Measurements from ENCODE around the gene RAB30. TPM values are rescaled to one million over a fixed set of nuclear protein-coding genes. Genes with fewer than 3 reads are reported as not detected.

The RAB30 gene
- total and polyA plus RNA-seq, 9 of the 15 experiments (the other 6 are each of a cell fraction or from before 2014, with no cell fraction given): 0.29 to 1.3 (median 1.0) TPM

- no peak overlapping the region for H3K9ac ChIP-seq (ENCODE audit: insufficient read depth in 1 of 2, low read depth in 2 of 2, low read length in 2 of 2)
- no peak for DNase-seq (ENCODE audit: extremely low read depth in 1 of 4, low spot score in 3 of 4)
- H3K9me1 ChIP-seq (ENCODE audit: control insufficient read depth, insufficient read depth, low read length): no peaks in the 10 kb centered on the region
- H4K20me1 ChIP-seq (replicated peaks; ENCODE audit: control insufficient read depth, insufficient read depth, low read length): no peaks in the 10 kb centered on the region; the same call in 1 of the 2 replicates
- H3K79me2 ChIP-seq (ENCODE audit: control insufficient read depth, insufficient read depth, low read length): no peaks in the 10 kb centered on the region
- H3K36me3 ChIP-seq (ENCODE audit: control insufficient read depth, insufficient read depth, low read length): no peaks in the 10 kb centered on the region
- BruUV-seq (replicated peaks): no TSS peak
- H3K9me3 ChIP-seq (replicated peaks; ENCODE audit: control insufficient read depth, insufficient read depth, low read depth, low read length): no peaks in the 10 kb centered on the region
- ATAC-seq: peak; percentile 18; the same call in 2 of the 3 replicates
- no peak for FAIRE-seq
- ChIA-PET CTCF (ENCODE audit: low intra/inter-chr PET ratio) (no interaction called here), POLR2A (interaction anchor here (1.5 kb wide), 1 partner anchor 65 kb away, joined by 3 read pairs; no protein-coding TSS in a partner anchor)
- H3K4me3 ChIP-seq: no peak overlapping the region
- H3K4me1 ChIP-seq (replicated peaks in 1 of 2; ENCODE audit: control insufficient read depth in 2 of 2, insufficient read depth in 2 of 2, low read length in 2 of 2): peaks cover 4 to 7% of the 10 kb centered on the region in 2 experiments; a peak in 3 of 5 replicates
- H3K4me2 ChIP-seq (ENCODE audit: insufficient read depth, low read length): no peak overlapping the region
- H3K27ac ChIP-seq (ENCODE audit: extremely low read depth, low read depth, low read length): no peak overlapping the region
- H2AFZ ChIP-seq (ENCODE audit: low read depth, low read length): no peak overlapping the region
- no peaks in the 10 kb centered on the region; a peak in 1 of 5 replicates for H3K27me3 ChIP-seq (ENCODE audit: control insufficient read depth in 2 of 2, insufficient read depth in 2 of 2, low read length in 2 of 2)
- intact Hi-C loops (cut with micrococcal nuclease): no loop called here
- in situ Hi-C loops (cut with MboI): no loop called here
- TF ChIP-seq CTBP1 (IDR thresholded peaks at IDR 0.05; ENCODE audit: borderline replicate concordance): 0 out of 2 replicates have a peak, but pooled peaks have one; percentile 11
- TF ChIP-seq PCBP1 (IDR thresholded peaks at IDR 0.05; ENCODE audit: low read depth, low read length, poor library complexity, severe bottlenecking): no peak
- peak in 1 of 2 experiments; percentile 0; a peak in 1 of 4 replicates for TF ChIP-seq KDM1A (IDR thresholded peaks at IDR 0.05)
- TF ChIP-seq RBM17 (IDR thresholded peaks at IDR 0.05; ENCODE audit: borderline replicate concordance, low read depth, low read length): no peak
- no peak for TF ChIP-seq ZNF507 (tag; conservative IDR thresholded peaks at IDR 0.05)
- TF ChIP-seq ARID1B (IDR thresholded peaks at IDR 0.05): 0 out of 2 replicates have a peak, but pooled peaks have one; percentile 8
- TF ChIP-seq ZNF79 (CRISPR knock-in tag; IDR thresholded peaks at IDR 0.05; ENCODE audit: low read depth): no peak
- TF ChIP-seq, protein P1, sequence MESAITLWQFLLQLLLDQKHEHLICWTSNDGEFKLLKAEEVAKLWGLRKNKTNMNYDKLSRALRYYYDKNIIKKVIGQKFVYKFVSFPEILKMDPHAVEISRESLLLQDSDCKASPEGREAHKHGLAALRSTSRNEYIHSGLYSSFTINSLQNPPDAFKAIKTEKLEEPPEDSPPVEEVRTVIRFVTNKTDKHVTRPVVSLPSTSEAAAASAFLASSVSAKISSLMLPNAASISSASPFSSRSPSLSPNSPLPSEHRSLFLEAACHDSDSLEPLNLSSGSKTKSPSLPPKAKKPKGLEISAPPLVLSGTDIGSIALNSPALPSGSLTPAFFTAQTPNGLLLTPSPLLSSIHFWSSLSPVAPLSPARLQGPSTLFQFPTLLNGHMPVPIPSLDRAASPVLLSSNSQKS (CRISPR knock-in tag; IDR thresholded peaks at IDR 0.05): no peak
- TF ChIP-seq NFIC (IDR thresholded peaks at IDR 0.05): peak; percentile 47
- TF ChIP-seq ZNF165 (CRISPR knock-in tag; IDR thresholded peaks at IDR 0.05; ENCODE audit: borderline replicate concordance): no peak
- TF ChIP-seq, protein P2, sequence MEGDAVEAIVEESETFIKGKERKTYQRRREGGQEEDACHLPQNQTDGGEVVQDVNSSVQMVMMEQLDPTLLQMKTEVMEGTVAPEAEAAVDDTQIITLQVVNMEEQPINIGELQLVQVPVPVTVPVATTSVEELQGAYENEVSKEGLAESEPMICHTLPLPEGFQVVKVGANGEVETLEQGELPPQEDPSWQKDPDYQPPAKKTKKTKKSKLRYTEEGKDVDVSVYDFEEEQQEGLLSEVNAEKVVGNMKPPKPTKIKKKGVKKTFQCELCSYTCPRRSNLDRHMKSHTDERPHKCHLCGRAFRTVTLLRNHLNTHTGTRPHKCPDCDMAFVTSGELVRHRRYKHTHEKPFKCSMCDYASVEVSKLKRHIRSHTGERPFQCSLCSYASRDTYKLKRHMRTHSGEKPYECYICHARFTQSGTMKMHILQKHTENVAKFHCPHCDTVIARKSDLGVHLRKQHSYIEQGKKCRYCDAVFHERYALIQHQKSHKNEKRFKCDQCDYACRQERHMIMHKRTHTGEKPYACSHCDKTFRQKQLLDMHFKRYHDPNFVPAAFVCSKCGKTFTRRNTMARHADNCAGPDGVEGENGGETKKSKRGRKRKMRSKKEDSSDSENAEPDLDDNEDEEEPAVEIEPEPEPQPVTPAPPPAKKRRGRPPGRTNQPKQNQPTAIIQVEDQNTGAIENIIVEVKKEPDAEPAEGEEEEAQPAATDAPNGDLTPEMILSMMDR (IDR thresholded peaks at IDR 0.05 in 2 of 3, conservative IDR thresholded peaks at IDR 0.05 in 1 of 3; ENCODE audit: insufficient read depth in 2 of 3, low read depth in 1 of 3, low read length in 3 of 3): no peak
- TF ChIP-seq ZC3H8 (IDR thresholded peaks at IDR 0.05): no peak
- no peak for TF ChIP-seq ZNF384 (IDR thresholded peaks at IDR 0.05; ENCODE audit: low read depth, low read length)
- TF ChIP-seq, protein P3, sequence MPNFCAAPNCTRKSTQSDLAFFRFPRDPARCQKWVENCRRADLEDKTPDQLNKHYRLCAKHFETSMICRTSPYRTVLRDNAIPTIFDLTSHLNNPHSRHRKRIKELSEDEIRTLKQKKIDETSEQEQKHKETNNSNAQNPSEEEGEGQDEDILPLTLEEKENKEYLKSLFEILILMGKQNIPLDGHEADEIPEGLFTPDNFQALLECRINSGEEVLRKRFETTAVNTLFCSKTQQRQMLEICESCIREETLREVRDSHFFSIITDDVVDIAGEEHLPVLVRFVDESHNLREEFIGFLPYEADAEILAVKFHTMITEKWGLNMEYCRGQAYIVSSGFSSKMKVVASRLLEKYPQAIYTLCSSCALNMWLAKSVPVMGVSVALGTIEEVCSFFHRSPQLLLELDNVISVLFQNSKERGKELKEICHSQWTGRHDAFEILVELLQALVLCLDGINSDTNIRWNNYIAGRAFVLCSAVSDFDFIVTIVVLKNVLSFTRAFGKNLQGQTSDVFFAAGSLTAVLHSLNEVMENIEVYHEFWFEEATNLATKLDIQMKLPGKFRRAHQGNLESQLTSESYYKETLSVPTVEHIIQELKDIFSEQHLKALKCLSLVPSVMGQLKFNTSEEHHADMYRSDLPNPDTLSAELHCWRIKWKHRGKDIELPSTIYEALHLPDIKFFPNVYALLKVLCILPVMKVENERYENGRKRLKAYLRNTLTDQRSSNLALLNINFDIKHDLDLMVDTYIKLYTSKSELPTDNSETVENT (CRISPR knock-in tag; IDR thresholded peaks at IDR 0.05): no peak
- no peak for TF ChIP-seq PPARD (CRISPR knock-in tag; IDR thresholded peaks at IDR 0.05)
- TF ChIP-seq, protein P4, sequence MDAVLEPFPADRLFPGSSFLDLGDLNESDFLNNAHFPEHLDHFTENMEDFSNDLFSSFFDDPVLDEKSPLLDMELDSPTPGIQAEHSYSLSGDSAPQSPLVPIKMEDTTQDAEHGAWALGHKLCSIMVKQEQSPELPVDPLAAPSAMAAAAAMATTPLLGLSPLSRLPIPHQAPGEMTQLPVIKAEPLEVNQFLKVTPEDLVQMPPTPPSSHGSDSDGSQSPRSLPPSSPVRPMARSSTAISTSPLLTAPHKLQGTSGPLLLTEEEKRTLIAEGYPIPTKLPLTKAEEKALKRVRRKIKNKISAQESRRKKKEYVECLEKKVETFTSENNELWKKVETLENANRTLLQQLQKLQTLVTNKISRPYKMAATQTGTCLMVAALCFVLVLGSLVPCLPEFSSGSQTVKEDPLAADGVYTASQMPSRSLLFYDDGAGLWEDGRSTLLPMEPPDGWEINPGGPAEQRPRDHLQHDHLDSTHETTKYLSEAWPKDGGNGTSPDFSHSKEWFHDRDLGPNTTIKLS (IDR thresholded peaks at IDR 0.05; ENCODE audit: borderline replicate concordance, low read depth): no peak
- no peak for TF ChIP-seq ZNF586 (CRISPR knock-in tag; conservative IDR thresholded peaks at IDR 0.05)
- no peak for TF ChIP-seq ELF1 (tag; IDR thresholded peaks at IDR 0.05)
These were observed 37.1 kb downstream of the RAB30 start for GRCh38 chr11:83034673-83035014.
